GM13976 (cell line): ENCODE results near the gene LEPROT.
"Not testable (repeated sequence)": the region's sequence is repeated elsewhere in the genome, so short reads cannot be mapped to it uniquely, and the experiment has no call there.

Source experiments
- DNase-seq: peaks from one replicate; pipeline ENCODE4 v3.0.0; 2012; ENCODE audit warnings: low spot score
- in situ Hi-C: fragments of 300-500 bp; cut with MboI; formaldehyde crosslinking; loops from one replicate; pipeline ENCODE4 v1.12.0; 2022; ENCODE audit warnings: low sequenced_read_pairs, mixed read lengths, inconsistent platforms; ENCODE audit not compliant: unreplicated experiment
- TF ChIP-seq, protein P1 (sequence below): IDR thresholded peaks from 2 replicates; pipeline ENCODE4 v1.5.1; 2012; ENCODE audit warnings: borderline replicate concordance, mild to moderate bottlenecking; ENCODE audit not compliant: insufficient read depth; ENCODE audit errors: extremely low read depth, missing control alignments, control extremely low read depth

Gene LEPROT

DNA sequence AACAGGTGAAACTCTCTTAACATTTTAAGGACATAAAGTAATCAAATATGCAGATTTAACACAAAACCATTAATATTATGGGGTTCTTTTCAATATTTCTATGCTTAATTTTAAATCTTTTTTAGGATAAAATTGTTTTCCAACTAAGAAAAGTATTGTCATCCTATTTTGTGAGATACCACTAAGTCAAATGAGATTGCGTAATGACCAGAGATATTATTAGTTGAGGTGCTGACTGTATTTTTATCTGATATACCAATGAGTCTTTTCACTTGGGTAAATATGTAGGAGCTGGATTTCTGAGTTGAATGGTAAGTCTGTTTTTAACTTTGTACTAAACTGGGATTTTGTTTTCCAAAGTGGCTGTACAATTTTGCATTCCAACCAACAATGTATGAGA is 25.4 kb downstream of the LEPROT start:
- in situ Hi-C loops: no loop called here
- TF ChIP-seq, protein P1, sequence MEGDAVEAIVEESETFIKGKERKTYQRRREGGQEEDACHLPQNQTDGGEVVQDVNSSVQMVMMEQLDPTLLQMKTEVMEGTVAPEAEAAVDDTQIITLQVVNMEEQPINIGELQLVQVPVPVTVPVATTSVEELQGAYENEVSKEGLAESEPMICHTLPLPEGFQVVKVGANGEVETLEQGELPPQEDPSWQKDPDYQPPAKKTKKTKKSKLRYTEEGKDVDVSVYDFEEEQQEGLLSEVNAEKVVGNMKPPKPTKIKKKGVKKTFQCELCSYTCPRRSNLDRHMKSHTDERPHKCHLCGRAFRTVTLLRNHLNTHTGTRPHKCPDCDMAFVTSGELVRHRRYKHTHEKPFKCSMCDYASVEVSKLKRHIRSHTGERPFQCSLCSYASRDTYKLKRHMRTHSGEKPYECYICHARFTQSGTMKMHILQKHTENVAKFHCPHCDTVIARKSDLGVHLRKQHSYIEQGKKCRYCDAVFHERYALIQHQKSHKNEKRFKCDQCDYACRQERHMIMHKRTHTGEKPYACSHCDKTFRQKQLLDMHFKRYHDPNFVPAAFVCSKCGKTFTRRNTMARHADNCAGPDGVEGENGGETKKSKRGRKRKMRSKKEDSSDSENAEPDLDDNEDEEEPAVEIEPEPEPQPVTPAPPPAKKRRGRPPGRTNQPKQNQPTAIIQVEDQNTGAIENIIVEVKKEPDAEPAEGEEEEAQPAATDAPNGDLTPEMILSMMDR: no peak
- no peak for DNase-seq

DNA sequence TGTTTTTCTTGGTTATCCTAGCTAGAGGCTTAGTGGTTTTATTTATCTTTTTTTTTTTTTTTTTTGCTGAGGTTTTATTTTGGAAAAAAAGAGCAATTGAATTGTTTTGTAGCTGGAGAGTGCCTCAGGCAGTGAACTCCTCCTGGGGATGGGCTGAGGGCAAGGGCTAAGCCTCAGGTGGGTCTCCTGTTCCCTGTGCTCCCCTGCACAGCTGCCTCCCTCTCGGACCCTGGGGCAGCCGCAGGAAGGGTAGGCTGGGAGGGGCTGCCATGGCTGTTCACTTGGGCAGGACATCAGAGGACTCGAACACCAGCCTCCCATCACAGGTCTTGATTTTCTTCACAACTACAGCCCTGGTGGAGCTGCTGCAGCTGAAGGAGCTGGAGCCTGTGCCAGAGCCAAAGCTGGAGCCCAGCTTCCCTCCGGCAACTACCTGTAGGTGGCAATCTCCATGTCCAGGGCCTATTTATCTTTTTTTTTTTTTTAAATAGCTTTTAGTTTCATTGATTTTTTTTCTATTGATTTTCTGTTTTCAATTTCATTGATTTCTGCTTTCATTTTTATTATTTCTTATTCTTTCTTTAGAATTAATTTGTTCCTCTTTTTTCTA is 28.9 kb downstream of the LEPROT start:
- in situ Hi-C loops: no loop called here
- TF ChIP-seq, protein P1: no peak
- no peak for DNase-seq

DNA sequence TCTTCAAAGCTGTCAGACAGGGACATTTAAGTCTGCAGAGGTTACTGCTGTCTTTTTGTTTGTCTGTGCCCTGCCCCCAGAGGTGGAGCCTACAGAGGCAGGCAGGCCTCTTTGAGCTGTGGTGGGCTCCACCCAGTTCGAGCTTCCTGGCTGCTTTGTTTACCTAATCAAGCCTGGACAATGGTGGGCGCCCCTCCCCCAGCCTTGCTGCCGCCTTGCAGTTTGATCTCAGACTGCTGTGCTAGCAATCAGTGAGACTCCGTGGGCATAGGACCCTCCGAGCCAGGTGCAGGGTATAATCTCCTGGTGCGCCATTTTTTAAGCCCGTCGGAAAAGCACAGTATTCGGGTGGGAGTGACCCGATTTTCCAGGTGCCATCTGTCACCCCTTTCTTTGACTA is 35.2 kb downstream of the LEPROT start:
- in situ Hi-C loops, DNase-seq: not testable (repeated sequence)

DNA sequence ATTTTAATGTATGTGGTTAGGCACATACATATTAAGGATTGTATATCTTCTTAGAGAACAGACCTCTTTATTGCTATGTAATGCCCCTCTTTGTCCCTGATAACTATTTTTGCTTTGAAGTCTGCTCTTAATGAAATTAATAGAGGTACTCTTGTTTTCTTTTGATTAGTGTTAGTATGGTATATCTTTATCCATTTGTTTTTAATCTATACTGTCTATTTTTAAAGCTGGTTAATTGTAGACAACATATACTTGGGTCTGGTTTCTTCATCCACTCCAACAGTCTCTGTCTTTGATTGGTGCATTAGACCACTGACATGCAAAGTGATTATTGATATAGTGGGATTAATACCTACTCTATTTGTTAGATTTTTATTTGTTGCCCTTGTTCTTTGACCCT is 36.0 kb downstream of the LEPROT start:
- in situ Hi-C loops: no loop called here
- TF ChIP-seq, protein P1: no peak
- DNase-seq: no peak

DNA sequence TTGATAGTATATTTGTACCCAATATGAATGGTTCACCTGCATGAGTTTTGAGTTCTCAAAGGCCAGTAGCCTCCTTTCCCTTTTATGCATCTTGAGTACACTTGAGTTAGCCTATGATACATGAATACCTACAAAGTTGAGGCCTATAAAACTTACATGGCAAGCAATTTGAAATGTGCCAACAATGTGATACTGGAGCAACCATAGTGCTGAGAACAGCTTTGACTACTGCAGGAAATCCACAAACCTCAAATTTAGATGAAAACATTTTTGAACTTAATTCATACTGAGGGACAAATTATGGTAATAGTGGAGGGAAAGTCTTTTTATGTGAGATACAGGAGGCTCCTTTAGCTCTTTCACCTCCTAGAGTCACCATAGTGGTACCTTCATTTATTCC is 37.4 kb downstream of the LEPROT start:
- in situ Hi-C loops: no loop called here
- no peak for DNase-seq
- TF ChIP-seq, protein P1: no peak

DNA sequence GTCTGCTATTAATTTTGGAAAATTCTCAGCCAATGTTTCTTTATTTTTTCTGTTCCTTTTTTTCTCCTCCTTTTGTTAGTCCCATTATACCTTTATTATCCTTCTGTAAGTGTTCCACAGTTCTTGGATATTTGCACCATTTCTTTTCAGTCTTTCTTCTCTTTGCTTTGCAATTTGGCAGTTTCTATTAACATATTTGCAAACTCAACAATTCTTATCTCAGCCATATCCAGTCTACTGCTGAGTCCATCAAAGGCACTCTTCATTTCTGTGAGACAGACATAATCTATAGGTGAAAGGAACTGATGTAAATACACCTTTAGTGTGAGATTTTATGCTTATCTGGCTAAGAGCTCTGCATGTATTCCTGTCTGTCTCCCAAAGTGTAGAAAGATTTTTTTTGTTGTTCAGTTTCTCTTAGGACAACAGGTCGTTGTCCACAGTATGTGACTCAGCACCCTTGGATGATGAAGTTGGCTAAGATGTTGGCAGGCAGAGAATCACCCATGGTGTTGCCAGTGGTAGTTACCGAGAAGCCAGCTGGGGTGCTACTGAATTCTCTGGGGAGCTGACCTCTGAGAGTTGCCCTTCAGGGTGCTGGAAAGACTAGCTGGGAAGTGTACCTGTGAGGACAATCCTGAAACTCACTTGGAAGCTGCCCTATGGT is 38.4 kb downstream of the LEPROT start:
- TF ChIP-seq, protein P1: no peak
- no peak for DNase-seq
- in situ Hi-C loops: no loop called here

DNA sequence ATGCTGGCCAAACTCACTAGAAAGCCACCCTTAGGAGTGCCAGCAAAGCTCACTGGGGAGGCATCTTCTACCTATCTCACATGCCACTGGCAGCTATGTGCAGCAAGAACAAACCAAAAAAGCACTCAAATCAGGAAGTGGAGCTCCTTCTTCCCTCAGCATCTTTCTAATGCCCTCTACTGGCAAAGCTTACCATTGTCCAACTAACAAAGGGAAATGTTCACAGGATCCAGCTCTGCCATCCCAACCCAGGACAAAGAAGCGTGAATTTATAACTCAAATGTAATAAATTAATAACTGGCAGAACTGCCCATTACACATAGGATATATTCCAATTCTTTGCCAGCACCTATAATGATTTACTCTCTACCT is 38.9 kb downstream of the LEPROT start:
- DNase-seq: peak; percentile 50
- in situ Hi-C loops: no loop called here
- TF ChIP-seq, protein P1: peak; percentile 45

DNA sequence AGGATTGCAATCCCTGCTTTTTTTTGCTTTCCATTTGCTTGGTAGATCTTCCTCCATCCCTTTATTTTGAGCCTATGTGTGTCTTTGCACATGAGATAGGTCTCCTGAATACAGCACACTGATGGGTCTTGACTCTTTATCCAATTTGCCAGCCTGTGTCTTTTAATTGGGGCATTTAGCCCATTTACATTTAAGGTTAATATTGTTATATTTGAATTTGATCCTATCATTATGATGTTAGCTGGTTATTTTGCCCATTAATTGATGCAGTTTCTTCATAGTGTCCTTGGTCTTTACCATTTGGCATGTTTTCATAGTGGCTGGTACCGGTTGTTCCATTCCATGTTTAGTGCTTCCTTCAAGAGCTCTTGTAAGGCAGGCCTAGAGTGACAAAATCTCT is 45.4 kb downstream of the LEPROT start:
- in situ Hi-C loops, DNase-seq: not testable (repeated sequence)
